Measurements from ENCODE around the gene TNPO3.
A peak's percentile ranks its signal among the peaks of the same experiment; 100 is the strongest.
"Not testable (repeated sequence)": the region's sequence is repeated elsewhere in the genome, so short reads cannot be mapped to it uniquely, and the experiment has no call there.

TNPO3 gene

GRCh38 chr7:128912709-128913495 lies 142.0 kb downstream of the TNPO3 start:
- not testable (repeated sequence) for H3K9me3 ChIP-seq (ENCODE audit: low read length); H3K4me3 ChIP-seq (ENCODE audit: low read length); H3K36me3 ChIP-seq (ENCODE audit: insufficient read depth, low read length); H2AFZ ChIP-seq (ENCODE audit: low read depth, low read length)
- Histone ChIP-seq H3K27me3 (ENCODE audit: insufficient read depth, low read length) (peaks cover 76% of the 10 kb centered on the region), H3K4me1 (ENCODE audit: insufficient read depth, low read length) (peaks cover 11% of the 10 kb centered on the region)

DNA sequence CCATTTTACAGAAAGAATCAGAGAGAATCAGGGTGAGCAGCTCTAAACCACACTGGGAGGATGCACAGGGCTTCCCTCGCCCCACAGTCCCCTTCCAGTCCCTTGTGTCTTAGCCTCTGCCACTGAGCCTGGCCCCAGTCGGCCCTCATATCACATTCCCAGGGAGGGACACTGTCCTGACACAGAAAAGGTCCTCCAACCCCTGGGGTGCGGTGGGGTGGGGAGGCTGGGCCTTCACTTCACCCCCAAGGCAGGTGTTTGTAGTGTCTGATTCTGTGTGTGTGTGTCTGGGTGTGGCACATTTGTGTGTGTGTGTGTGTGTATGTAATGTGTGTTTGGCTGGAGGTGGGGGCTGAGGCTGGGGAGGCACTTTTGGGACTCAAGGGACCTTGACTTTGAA lies 142.6 kb downstream of the TNPO3 start:
- peaks cover 7% of the 10 kb centered on the region for H3K9me3 ChIP-seq (ENCODE audit: low read length)
- peaks cover 11% of the 10 kb centered on the region for H3K4me1 ChIP-seq (ENCODE audit: insufficient read depth, low read length)
- no peak overlapping the region for H3K4me3 ChIP-seq (ENCODE audit: low read length)
- H3K27me3 ChIP-seq (ENCODE audit: insufficient read depth, low read length) = peaks cover 75% of the 10 kb centered on the region
- no peaks in the 10 kb centered on the region for H3K36me3 ChIP-seq (ENCODE audit: insufficient read depth, low read length)
- H2AFZ ChIP-seq (ENCODE audit: low read depth, low read length) = no peak overlapping the region

DNA sequence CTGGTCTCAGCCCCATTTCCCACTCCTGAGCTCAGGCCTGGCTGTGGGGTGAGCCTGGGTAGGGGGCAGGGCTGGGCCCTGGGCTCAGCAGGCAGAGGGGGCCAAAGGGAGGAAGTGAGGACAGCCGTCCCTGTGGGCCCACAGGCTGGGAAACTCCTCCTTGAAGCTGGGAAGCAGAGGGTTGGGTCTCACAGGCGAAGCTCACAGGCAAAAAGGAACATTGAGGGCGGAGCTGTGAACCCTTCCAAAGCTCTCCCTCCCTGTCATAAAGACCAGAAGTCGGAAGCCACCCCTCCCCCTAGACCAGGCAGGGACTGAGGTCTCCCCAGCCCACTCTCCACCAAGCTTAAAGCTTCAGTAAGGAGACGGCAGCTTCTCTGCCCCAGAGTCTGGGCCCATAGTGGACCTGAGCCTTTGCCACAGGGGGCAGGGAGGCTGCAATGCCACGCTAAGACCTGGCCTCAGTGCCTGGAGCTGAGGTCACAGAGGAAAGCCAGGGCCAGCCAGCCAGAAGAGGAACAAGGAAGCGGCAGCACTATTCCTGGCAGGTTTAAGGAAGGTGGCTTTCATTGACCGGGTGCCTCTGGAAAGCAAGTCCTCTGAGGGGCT lies 143.4 kb downstream of the TNPO3 start:
- peaks cover 2% of the 10 kb centered on the region for H3K9me3 ChIP-seq (ENCODE audit: low read length)
- H3K27me3 ChIP-seq (ENCODE audit: insufficient read depth, low read length) = peaks cover 67% of the 10 kb centered on the region
- no peak overlapping the region for H3K4me3 ChIP-seq (ENCODE audit: low read length)
- H2AFZ ChIP-seq (ENCODE audit: low read depth, low read length) = no peak overlapping the region
- no peaks in the 10 kb centered on the region for H3K36me3 ChIP-seq (ENCODE audit: insufficient read depth, low read length)
- peaks cover 11% of the 10 kb centered on the region for H3K4me1 ChIP-seq (ENCODE audit: insufficient read depth, low read length)

DNA sequence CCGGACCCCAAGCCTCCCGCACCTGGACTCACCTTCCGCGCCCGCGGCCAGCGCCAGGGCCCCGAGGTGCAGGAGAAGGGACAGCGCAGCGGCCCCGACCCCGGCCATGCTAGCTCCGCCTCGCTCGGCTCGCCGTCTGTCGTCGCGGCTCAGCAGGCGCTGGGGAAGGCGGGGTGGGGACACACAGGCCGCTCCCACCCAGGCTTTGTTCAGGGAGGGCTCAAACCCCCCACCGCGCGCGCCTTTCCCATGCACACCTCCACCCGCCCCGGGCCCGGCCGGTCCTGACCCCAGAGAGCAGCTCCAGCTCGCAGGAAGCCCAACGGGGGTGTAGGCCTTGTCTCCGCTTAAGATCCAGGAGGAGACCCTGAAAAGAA lies 144.4 kb downstream of the TNPO3 start, which contains the start of gene KCP:
Gene KCP (minus strand): TSS at position 141 of the 377 bp plus-strand sequence. CDS start 33 bp downstream, at position 108.
- H3K4me3 ChIP-seq (ENCODE audit: low read length) = no peak within 1 kb of the TSS
- H3K36me3 ChIP-seq (ENCODE audit: insufficient read depth, low read length) = no peaks in the 10 kb centered on the region
- H2AFZ ChIP-seq (ENCODE audit: low read depth, low read length) = peak within 1 kb of the TSS; percentile 20
- no peaks in the 10 kb centered on the region for H3K9me3 ChIP-seq (ENCODE audit: low read length)
- peaks cover 59% of the 10 kb centered on the region for H3K27me3 ChIP-seq (ENCODE audit: insufficient read depth, low read length)
- H3K4me1 ChIP-seq (ENCODE audit: insufficient read depth, low read length) = peaks cover 11% of the 10 kb centered on the region

GRCh38 chr7:128909625-128910568 lies 145.0 kb downstream of the TNPO3 start:
- Histone ChIP-seq H3K4me3 (ENCODE audit: low read length) (no peak overlapping the region), H3K4me1 (ENCODE audit: insufficient read depth, low read length) (peaks cover 11% of the 10 kb centered on the region), H3K9me3 (ENCODE audit: low read length) (no peaks in the 10 kb centered on the region), H2AFZ (ENCODE audit: low read depth, low read length) (peak overlapping the region; percentile 20), H3K27me3 (ENCODE audit: insufficient read depth, low read length) (peaks cover 53% of the 10 kb centered on the region), H3K36me3 (ENCODE audit: insufficient read depth, low read length) (no peaks in the 10 kb centered on the region)

GRCh38 chr7:128908750-128909624 lies 145.9 kb downstream of the TNPO3 start:
- H2AFZ ChIP-seq (ENCODE audit: low read depth, low read length) = no peak overlapping the region
- peaks cover 11% of the 10 kb centered on the region for H3K4me1 ChIP-seq (ENCODE audit: insufficient read depth, low read length)
- no peak overlapping the region for H3K4me3 ChIP-seq (ENCODE audit: low read length)
- H3K9me3 ChIP-seq (ENCODE audit: low read length) = no peaks in the 10 kb centered on the region
- peaks cover 44% of the 10 kb centered on the region for H3K27me3 ChIP-seq (ENCODE audit: insufficient read depth, low read length)
- H3K36me3 ChIP-seq (ENCODE audit: insufficient read depth, low read length) = no peaks in the 10 kb centered on the region

- H2AFZ ChIP-seq (ENCODE audit: low read depth, low read length) = no peak overlapping the region
- peaks cover 11% of the 10 kb centered on the region for H3K4me1 ChIP-seq (ENCODE audit: insufficient read depth, low read length)
- no peak overlapping the region for H3K4me3 ChIP-seq (ENCODE audit: low read length)
- peaks cover 49% of the 10 kb centered on the region for H3K27me3 ChIP-seq (ENCODE audit: insufficient read depth, low read length)
- no peaks in the 10 kb centered on the region for H3K9me3 ChIP-seq (ENCODE audit: low read length)
- no peaks in the 10 kb centered on the region for H3K36me3 ChIP-seq (ENCODE audit: insufficient read depth, low read length)
Observed at GRCh38 chr7:128906766-128907559, 147.9 kb downstream of the TNPO3 start.

- Histone ChIP-seq H3K36me3 (ENCODE audit: insufficient read depth, low read length) (no peaks in the 10 kb centered on the region), H3K4me1 (ENCODE audit: insufficient read depth, low read length) (peaks cover 11% of the 10 kb centered on the region), H3K9me3 (ENCODE audit: low read length) (no peaks in the 10 kb centered on the region), H3K27me3 (ENCODE audit: insufficient read depth, low read length) (peaks cover 41% of the 10 kb centered on the region), H3K4me3 (ENCODE audit: low read length) (no peak overlapping the region), H2AFZ (ENCODE audit: low read depth, low read length) (no peak overlapping the region)
Observed at GRCh38 chr7:128906001-128906765, 148.7 kb downstream of the TNPO3 start.

GRCh38 chr7:128904381-128905197 lies 150.3 kb downstream of the TNPO3 start:
- H3K27me3 ChIP-seq (ENCODE audit: insufficient read depth, low read length) = peaks cover 28% of the 10 kb centered on the region
- H3K4me1 ChIP-seq (ENCODE audit: insufficient read depth, low read length) = peaks cover 9% of the 10 kb centered on the region
- H3K9me3 ChIP-seq (ENCODE audit: low read length) = no peaks in the 10 kb centered on the region
- no peak overlapping the region for H3K4me3 ChIP-seq (ENCODE audit: low read length)
- H2AFZ ChIP-seq (ENCODE audit: low read depth, low read length) = no peak overlapping the region
- H3K36me3 ChIP-seq (ENCODE audit: insufficient read depth, low read length) = no peaks in the 10 kb centered on the region
